Nephron progenitor cell (in vitro differentiated cells): ENCODE data around the gene ST7.

Experiments used
- DNase-seq: peaks from one replicate; pipeline ENCODE4 v3.0.0; 2021
- H3K27ac Mint-ChIP-seq: 2 replicates; pipeline ENCODE4 v1.8.0; 2021; ENCODE audit warnings: mild to moderate bottlenecking, moderate library complexity, mixed read lengths
- H3K27me3 Mint-ChIP-seq: 2 replicates; pipeline ENCODE4 v1.8.0; 2021; ENCODE audit warnings: mild to moderate bottlenecking, low read depth, mixed read lengths; ENCODE audit not compliant: poor library complexity
- H3K36me3 Mint-ChIP-seq: 2 replicates; pipeline ENCODE4 v1.8.0; 2021; ENCODE audit warnings: low read depth, mixed read lengths
- H3K4me1 Mint-ChIP-seq: 2 replicates; pipeline ENCODE4 v1.8.0; 2021; ENCODE audit warnings: mixed read lengths
- H3K4me3 Mint-ChIP-seq: 2 replicates; pipeline ENCODE4 v1.8.0; 2021; ENCODE audit warnings: mild to moderate bottlenecking, moderate library complexity, mixed read lengths
- H3K9me3 Mint-ChIP-seq: 2 replicates; pipeline ENCODE4 v1.8.0; 2021; ENCODE audit warnings: mild to moderate bottlenecking, moderate library complexity, mixed read lengths
- TF ChIP-seq, protein P1 (sequence below): fragments of 200-600 bp; sonication (generic); IDR thresholded peaks from 2 replicates; pipeline ENCODE4 v1.5.0; 2021; ENCODE audit warnings: antibody characterized with exemption

Gene ST7

GRCh38 chr7:117043108-117043825, 90.0 kb downstream of the ST7 start:
- DNase-seq = no peak
- Mint-ChIP-seq H3K36me3 (peaks cover 5% of the 10 kb centered on the region), H3K4me3 (no peak overlapping the region), H3K27me3 (peaks cover 3% of the 10 kb centered on the region), H3K9me3 (peaks cover 4% of the 10 kb centered on the region), H3K27ac (no peak overlapping the region), H3K4me1 (peaks cover 9% of the 10 kb centered on the region)
- TF ChIP-seq, protein P1, sequence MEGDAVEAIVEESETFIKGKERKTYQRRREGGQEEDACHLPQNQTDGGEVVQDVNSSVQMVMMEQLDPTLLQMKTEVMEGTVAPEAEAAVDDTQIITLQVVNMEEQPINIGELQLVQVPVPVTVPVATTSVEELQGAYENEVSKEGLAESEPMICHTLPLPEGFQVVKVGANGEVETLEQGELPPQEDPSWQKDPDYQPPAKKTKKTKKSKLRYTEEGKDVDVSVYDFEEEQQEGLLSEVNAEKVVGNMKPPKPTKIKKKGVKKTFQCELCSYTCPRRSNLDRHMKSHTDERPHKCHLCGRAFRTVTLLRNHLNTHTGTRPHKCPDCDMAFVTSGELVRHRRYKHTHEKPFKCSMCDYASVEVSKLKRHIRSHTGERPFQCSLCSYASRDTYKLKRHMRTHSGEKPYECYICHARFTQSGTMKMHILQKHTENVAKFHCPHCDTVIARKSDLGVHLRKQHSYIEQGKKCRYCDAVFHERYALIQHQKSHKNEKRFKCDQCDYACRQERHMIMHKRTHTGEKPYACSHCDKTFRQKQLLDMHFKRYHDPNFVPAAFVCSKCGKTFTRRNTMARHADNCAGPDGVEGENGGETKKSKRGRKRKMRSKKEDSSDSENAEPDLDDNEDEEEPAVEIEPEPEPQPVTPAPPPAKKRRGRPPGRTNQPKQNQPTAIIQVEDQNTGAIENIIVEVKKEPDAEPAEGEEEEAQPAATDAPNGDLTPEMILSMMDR = no peak

DNA sequence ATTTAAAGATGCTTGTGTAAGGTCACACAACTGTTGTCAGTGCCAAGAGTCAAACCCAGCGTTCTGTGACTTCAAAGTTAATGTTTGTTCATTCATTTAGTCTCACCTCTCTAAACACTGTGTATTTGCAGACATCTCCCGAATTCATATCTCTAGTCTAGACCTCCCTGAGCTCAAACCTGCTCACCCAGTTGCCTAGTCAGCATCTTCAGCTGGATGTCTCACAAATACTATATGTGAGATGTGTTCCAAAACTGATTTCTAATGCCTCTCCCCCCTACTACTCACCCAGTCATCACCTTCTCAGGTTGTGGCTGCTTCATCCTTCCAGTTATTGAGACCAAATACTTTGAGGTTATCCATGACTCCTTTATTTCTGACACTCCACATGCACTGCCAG, 91.4 kb downstream of the ST7 start:
- H3K9me3 Mint-ChIP-seq = peaks cover 4% of the 10 kb centered on the region
- H3K27ac Mint-ChIP-seq = no peak overlapping the region
- TF ChIP-seq, protein P1 = no peak
- H3K27me3 Mint-ChIP-seq = peaks cover 3% of the 10 kb centered on the region
- no peak for DNase-seq
- H3K36me3 Mint-ChIP-seq = peaks cover 5% of the 10 kb centered on the region
- H3K4me1 Mint-ChIP-seq = peaks cover 9% of the 10 kb centered on the region
- no peak overlapping the region for H3K4me3 Mint-ChIP-seq

DNA sequence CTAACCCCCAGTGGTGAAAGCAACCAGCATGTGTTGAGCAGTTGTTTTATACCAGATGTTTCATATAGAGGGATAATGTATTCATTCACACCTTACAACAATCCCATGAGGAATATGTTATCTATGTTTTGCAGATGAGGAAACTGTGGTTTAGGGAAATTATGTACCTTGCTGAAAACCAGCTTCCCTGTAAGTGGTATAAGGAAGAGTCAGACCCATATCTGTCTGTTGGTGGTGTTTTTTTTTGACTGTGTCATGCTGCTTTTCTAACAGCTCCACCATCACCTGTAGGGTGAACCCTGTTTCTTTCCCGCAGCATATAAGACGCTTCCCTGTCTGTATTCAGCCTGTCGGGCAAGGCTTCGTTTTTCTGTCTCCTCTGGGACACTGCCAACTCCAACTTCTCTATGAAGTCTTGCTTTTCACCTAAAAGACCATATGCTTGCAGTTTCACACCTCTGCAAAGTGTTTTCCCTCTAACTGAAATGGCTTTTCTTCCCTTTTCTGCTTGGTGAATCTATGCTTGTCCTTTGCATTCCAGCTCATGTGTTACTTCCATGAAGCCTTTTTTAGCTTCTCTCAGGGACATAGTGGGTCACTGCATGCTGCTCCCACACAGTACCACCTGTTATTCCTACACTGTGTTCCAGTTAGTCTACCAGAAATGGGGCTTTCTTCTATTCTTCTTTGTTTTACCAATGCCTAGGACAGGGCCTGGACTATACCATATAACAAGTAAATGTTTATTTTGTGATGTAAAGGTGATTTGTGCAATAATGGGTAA, 92.8 kb downstream of the ST7 start:
- Mint-ChIP-seq H3K36me3 (peaks cover 5% of the 10 kb centered on the region), H3K27ac (no peak overlapping the region), H3K4me1 (peaks cover 11% of the 10 kb centered on the region), H3K9me3 (peaks cover 6% of the 10 kb centered on the region), H3K4me3 (no peak overlapping the region), H3K27me3 (peaks cover 3% of the 10 kb centered on the region)
- no peak for DNase-seq
- TF ChIP-seq, protein P1 = no peak

GRCh38 chr7:117047496-117047895, 94.2 kb downstream of the ST7 start:
- no peak for DNase-seq
- no peaks in the 10 kb centered on the region for H3K36me3 Mint-ChIP-seq
- H3K27ac Mint-ChIP-seq = no peak overlapping the region
- peaks cover 6% of the 10 kb centered on the region for H3K9me3 Mint-ChIP-seq
- no peak overlapping the region for H3K4me3 Mint-ChIP-seq
- peaks cover 18% of the 10 kb centered on the region for H3K4me1 Mint-ChIP-seq
- TF ChIP-seq, protein P1 = no peak
- peaks cover 3% of the 10 kb centered on the region for H3K27me3 Mint-ChIP-seq

- Mint-ChIP-seq H3K36me3 (no peaks in the 10 kb centered on the region), H3K27ac (no peak overlapping the region), H3K4me3 (no peak overlapping the region), H3K27me3 (peaks cover 3% of the 10 kb centered on the region), H3K9me3 (peaks cover 6% of the 10 kb centered on the region), H3K4me1 (peaks cover 18% of the 10 kb centered on the region)
- TF ChIP-seq, protein P1 = no peak
- no peak for DNase-seq
Observed at GRCh38 chr7:117048114-117048866, 95.0 kb downstream of the ST7 start.
